ENCODE data around the gene HNRNPM. TPM values are rescaled to one million over a fixed set of nuclear protein-coding genes. Genes with fewer than 3 reads are reported as not detected.
"Not testable (repeated sequence)": the region's sequence is repeated elsewhere in the genome, so short reads cannot be mapped to it uniquely, and the experiment has no call there.

HNRNPM gene
- polyA plus RNA-seq, 3 donors: 352 to 459 (median 415) TPM

DNA sequence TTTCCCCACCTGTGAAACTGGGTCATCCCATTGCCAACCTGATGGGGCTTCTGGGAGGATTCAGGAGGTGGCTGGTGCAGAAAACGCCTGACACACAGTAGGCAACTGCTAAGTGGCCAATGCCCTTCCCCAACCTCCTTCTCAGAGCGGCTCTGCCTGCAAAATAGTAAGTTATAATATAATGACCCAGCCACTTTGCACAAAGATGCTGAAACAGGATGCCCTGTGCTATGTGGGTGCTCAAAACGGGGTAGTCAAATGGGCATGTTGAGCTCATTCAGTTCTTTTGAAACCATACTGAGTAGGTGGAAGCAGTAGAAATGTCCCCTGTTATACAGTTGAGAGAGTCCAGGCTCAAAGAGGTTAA is 31.2 kb upstream of the HNRNPM start:
- DNase-seq (ENCODE audit: extremely low read depth in 1 of 11, low read depth in 9 of 11, low spot score in 4 of 11): no peak

DNA sequence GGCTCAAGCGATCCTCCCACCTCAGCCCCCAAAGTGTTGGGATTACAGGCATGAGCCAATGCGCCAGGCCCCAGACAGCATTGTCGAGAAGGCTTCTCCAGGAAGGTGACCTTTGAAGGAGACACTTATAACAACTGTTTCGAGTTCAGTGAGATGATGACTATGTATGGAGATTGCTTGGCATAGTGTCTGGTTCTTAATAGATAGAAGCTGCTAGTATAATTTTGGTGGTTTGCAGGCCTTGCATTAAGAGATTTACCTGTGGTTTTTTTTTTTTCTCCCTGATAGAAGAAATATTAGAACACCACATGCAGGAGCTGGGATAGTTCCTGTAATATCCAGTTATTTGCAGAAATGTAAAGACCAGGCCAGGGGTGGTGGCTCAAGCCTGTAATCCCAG is 28.0 kb upstream of the HNRNPM start:
- no peak for DNase-seq (ENCODE audit: extremely low read depth in 1 of 11, low read depth in 9 of 11, low spot score in 4 of 11)

DNA sequence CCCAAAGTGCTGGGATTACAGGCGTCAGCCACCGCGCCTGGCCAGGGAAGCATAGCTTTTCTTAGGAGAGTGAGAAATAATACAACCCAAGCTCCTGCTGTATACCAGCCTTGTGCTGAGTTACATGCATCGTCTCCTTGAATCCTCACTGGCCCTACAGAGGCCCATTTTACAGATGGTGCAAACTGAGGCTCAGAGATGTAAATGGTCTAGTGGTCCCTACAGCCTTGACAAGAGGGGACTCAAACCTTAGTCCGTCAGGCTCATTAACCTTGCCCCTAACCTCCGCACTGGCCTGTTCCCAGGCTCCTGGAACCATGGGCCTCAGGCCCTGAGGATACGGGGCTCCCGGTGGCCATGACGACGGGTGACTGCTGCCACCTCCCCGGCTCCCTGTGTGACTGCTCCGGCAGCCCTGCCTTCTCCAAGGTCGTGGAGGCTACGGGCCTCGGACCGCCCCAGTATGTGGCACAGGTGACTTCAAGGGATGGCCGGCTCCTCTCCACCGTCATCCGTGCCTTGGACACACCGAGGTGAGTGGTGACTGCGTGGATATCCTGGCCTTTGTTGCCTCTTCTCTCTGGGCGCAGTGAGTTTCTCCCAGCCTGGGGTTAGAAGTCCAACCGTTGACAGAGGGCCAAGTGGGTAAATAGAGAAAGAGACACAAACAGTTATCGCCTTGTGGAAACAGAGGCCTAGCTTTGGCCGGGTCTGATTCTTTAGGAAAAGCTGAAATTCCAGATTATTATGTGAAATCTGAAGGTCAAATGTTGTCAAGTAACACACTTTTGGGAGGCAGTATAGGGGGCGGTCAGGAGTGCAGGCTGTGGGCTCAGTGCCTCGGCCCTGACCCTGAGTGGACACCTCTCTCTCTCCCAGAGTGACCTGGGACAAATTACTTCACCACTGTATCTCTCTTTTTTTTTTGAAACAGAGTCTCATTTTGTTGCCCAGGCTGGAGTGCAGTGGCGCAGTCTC is 23.0 kb upstream of the HNRNPM start:
- no peak for DNase-seq (ENCODE audit: extremely low read depth in 1 of 11, low read depth in 9 of 11, low spot score in 4 of 11)

DNA sequence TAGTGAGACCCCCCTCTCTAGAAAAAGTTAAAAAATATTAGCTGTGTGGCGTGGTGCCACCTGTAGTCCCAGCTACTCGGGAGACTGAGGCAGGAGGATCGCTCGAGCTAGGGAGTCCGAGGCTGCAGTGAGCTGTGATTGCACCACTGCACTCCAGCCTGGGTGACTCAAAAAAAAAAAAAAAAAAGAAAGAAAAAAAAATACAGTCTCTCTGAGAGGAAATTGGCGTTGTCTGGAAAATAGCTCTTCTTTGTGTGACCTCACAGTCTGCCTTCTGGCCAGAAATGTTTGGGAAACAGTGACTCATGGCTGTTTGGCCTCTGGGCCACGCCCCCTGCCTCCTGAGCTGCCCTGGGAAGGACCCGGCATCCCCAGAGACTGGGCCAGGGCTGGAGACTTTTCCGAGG is 21.0 kb upstream of the HNRNPM start:
- DNase-seq (ENCODE audit: extremely low read depth in 1 of 11, low read depth in 9 of 11, low spot score in 4 of 11): peak in 3 of 11 donors; percentile 35 to 41 (median 37)

DNA sequence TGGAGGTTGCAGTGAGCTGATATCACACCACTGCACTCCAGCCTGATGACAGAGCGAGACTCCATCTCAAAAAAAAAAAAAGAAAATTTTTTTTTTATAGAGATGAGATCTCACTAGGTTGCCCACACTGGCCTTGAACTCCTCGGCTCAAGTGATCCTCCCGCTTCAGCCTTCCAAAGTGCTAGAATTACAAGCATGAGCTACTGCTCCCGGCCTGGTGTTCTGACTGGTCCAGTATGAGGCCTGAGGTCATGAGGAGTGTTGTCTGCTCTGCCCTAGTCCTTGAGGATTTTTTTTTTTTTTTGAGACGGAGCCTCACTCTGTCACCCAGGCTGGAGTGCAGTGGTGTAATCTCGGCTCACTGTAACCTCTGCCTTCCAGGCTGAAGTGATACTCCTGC is 19.4 kb upstream of the HNRNPM start:
- DNase-seq (ENCODE audit: extremely low read depth in 1 of 11, low read depth in 9 of 11, low spot score in 4 of 11): not testable (repeated sequence)

DNA sequence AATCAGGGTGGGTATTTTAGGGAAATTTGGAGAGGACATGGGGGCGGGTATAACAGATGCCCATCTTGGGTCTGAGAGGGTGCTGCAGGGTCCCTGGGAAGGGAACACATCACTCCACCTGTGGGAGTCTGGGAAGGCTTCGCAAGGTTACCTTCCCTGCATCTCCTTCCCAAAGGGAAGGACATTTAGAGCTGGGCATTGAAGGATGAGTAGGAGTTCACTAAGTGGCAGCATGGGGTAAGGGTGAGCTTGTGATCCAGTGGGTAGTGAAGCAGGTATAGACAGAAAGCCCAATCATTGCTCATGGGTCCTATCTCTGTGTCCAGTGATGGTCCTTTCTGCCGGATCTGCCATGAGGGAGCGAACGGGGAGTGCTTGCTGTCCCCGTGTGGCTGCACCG is 18.5 kb upstream of the HNRNPM start:
- DNase-seq (ENCODE audit: extremely low read depth in 1 of 11, low read depth in 9 of 11, low spot score in 4 of 11): no peak

DNA sequence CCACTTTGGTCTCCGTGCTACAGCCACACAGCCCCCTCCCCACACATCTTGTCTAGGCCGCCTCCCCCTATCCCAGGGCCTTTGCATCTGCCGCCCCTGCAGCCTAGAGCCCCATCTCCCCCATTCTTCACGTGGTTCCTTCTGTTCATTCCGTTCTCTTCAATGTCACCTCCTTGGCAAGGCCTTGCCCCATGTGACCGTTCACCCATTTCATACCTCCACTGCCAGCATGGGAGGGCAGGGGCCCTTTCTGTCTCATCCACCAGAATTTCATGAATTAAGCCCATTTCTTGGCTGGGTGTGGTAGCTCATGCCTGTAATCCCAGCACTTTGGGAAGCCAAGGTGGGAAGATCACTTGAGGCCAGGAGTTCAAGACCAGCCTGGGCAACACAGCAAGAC is 15.7 kb upstream of the HNRNPM start:
- DNase-seq (ENCODE audit: extremely low read depth in 1 of 11, low read depth in 9 of 11, low spot score in 4 of 11): no peak

DNA sequence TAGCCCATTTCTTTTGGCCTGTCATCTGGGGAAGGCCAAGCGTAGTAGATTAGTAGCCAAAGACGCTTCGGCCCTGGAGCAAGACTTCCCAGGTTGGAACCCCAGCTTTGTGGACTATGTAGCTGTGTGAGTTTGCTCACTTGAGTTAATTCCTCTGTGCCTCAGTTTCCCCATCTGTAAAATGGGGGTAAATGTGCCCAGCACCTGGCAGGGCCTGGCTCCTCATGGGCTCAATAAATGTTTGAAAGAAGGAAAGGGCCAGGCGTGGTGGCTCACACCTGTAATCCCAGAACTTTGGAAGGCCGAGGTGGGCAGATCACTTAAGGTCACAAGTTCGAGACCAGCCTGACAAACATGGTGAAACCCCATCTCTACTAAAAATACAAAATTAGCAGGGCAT is 14.9 kb upstream of the HNRNPM start:
- DNase-seq (ENCODE audit: extremely low read depth in 1 of 11, low read depth in 9 of 11, low spot score in 4 of 11): no peak

DNA sequence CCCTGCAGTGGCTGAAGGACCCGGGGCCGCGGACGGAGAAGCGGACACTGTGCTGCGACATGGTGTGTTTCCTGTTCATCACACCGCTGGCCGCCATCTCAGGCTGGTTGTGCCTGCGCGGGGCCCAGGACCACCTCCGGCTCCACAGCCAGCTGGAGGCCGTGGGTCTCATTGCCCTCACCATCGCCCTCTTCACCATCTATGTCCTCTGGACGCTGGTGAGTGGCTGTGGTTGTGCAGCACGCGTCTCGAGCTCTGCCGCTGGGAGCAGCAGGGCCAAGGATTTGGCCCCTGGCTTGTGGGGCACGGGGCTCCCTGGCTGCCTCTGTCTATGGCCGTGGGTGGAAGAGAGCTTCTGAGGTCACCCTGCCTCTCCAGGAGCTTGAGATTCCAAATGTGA is 14.1 kb upstream of the HNRNPM start:
- no peak for DNase-seq (ENCODE audit: extremely low read depth in 1 of 11, low read depth in 9 of 11, low spot score in 4 of 11)

DNA sequence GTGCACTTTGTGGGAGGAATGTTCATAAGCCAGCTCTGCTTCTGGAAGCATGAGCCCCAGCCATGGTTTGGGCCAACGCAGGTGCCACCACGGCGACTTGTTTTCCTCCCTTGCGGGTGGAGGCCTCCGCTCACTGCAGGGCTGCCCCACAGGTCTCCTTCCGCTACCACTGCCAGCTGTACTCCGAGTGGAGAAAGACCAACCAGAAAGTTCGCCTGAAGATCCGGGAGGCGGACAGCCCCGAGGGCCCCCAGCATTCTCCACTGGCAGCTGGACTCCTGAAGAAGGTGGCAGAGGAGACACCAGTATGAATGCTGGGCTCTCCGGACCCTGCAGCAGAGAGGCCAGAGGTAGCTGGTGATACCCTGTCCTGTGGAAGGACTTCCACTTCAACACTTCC is 6.5 kb upstream of the HNRNPM start:
- no peak for DNase-seq (ENCODE audit: extremely low read depth in 1 of 11, low read depth in 9 of 11, low spot score in 4 of 11)

DNA sequence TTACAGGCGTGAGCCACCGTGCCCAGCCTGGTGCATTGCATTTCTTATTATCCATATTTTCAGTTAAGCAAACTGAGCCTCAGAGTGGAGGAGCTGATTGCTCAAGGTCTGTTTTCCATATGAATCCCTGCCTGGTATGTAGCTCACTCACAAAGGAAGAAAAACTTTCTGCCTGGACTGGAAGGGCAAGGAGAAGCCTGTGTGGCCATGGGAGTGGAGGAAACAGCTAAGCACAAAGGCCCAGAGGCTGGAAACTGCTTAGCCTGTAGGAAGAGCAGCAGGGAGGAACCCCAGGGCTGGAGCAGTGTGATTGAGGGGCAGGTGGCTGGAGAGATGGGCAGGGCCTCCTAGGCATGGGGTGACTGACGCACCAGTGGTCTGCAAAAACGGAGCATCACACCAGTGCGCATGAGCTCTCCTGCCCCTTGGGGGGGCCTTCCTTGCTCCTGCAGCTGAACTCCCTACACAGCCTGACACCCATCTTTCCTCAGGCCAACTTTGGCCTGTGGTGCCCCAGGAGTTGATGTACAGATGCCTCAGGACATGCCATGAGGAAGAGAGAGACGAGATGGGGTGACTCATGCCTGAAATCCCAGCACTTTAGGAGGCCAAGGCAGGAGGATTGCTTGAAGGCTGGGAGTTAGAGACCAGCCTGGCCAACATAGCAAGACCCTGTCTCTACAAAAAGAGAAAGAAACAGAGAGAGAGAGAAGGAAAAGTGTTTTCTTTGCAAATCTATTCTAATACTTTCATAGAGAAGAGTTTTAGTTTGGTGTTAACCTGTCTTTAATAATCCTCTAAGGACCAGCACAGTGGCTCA is 2.8 kb upstream of the HNRNPM start:
- no peak for DNase-seq (ENCODE audit: extremely low read depth in 1 of 11, low read depth in 9 of 11, low spot score in 4 of 11)

DNA sequence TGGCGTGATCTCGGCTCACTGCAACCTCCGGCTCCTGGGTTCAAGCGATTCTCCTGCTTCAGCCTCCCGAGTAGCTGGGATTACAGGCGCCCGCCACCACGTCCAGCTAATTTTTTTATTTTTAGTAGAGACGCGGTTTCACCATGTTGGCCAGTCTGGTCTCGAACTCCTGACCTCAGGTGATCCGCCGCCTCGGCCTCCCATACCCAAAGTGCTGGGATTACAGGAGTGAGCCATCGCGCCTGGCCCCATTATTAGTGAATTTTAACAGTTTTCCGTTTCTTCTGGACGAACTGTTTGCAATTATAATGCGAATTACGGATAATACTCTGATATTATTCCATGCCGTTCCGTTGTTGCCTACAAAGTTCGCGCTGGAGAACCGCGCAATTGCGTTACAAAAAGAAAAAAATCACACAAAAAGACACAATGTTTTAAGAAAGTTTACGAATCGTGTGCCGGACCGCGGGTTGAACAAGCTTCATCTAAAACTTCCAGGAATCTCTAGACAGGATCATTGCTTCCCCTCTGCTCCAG is 567 bp upstream of the HNRNPM start:
- not testable (repeated sequence) for DNase-seq (ENCODE audit: extremely low read depth in 1 of 11, low read depth in 9 of 11, low spot score in 4 of 11)

DNA sequence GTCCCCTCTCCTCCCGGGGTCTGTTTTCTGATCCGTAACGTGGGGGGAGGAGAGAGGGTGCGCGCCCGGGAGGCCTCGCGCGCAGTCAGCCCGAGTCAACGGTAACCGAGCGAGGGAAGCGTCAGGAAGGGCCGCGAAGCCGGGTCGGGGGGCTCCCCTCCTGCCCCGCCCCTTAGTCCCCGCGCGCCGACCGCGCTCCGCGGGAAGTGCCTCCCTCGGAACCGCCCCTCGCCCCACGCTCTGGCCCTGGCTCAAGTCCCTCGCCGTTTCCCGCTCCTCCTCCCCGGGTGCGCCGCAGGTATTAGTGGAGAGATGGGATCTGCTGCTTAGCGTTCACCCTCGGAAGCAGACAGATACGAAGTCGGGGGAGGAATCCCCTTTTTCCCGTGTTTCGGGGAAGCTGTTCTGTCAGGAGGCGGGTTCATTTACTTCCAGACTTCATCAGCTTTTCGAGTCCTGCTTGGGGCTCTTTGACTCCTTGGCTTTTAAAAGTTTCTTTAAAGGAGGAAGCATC is 770 bp downstream of the HNRNPM start:
- peak in 2 of 11 donors; percentile 33 to 54 for DNase-seq (ENCODE audit: extremely low read depth in 1 of 11, low read depth in 9 of 11, low spot score in 4 of 11)

DNA sequence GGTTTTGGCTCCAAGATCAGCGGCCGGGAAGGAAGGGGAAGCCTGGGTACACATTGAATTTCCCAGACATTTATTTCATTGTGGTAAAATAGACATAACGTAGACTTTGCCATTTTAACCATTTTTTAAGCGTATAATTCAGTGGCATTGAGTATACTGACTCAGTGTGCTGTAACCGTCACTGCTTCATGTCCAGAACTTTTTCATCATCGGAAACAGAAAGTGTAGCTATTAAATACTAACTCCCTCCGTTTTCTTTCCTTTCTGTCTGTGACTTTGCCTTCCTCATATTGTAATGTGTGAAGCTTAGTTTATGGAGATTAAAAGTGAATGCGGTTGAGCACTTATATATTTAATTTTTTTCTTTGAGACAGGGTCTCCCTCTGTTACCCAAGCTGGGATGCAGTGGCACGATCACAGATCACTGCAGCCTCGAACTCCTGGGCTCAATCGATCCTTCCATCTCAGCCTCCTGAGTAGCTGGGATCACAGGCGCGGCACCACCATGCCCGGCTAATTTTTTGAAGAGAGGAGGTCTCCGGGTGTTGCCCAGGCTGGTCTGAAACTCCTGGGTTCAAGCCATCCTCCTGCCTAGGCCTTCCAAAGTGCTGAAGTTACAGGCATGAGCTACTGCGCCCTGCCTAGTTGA is 1.4 kb downstream of the HNRNPM start:
- no peak for DNase-seq (ENCODE audit: extremely low read depth in 1 of 11, low read depth in 9 of 11, low spot score in 4 of 11)

DNA sequence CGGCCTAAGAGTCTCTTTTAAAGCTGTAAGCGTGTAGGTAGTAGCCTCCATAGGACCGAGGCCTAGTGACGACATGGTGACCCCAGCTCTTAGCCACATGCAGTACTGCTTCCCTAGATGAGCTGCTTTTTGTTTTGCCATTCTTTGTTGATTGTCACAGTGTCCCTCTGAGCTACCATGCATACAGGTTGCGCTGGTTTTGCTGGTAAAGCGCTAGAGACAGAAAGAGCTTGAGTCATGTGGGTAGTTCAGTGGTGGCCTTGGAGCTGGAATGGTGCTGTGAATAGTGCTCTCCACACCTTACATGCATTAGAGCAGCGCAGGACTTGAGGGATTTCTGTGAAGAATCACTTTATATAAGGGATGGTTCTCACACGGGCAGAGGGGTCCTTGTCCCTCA is 5.1 kb downstream of the HNRNPM start:
- no peak for DNase-seq (ENCODE audit: extremely low read depth in 1 of 11, low read depth in 9 of 11, low spot score in 4 of 11)

DNA sequence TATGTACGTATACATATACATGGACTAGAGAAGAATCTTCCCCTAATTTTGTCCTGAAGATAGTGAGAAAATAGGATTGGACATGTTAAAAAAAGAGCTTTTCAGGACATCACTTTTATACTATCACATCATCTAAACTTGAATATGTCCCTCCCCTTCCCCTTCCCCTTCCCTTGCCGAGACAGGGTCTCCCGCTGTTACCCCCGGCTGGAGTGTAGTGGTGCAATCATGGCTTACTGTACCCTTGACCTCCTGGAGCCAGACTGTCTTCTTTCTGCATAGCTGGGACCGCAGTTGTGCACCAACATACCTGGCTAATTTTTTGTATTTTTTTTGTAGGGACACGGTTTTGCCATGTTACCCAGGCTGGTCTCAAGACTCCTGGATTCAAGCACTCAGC is 6.6 kb downstream of the HNRNPM start:
- DNase-seq (ENCODE audit: extremely low read depth in 1 of 11, low read depth in 9 of 11, low spot score in 4 of 11): no peak

DNA sequence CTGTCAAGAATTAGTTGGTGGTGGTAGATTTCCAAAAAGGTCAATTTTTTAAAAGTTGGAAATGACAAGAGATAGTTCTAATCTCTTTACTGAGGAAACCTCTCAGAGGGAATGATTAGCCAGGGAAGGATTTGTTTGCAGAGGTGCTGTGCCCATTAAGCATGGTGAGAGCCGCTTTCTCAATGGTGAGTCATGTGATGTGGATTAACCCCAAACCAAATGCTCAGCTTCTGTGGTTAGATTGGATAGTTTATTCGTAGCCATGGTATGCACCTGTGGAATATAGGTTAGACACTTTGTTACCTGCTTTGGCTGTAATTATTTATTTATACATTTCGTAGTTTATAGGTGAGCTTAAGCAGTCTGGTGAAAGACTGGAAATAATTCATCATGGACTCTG is 7.1 kb downstream of the HNRNPM start:
- no peak for DNase-seq (ENCODE audit: extremely low read depth in 1 of 11, low read depth in 9 of 11, low spot score in 4 of 11)

DNA sequence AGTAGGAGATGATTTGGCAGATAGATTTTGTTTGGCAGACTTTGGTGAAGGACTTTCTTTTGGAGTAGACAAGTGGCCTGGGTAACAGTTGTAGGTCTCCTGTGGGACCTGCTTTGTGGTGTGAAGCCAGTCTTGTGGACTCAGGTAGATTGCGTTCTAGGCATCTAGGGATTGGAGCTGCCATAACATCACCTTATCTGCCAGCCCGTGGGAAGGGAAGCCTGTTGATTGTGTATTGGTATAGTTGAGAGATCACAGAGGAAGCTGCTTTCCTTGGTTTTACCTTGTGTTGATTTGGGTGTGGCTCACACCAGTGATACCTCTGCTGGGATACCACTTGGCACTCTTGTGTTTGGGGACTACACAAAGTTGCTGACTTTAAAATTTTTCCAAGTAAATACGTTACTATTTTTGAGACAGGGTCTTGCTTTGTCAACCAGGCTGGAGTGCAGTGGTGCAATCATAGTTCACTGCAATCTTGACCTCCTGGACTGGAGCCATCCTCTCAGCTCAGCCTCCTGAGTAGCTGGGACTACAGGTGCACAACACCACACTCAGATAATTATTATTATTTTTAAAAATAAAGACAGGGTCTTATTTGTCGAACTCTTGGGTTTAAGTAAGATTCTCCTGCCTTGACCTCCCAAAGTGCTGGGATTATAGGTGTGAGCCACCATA is 7.8 kb downstream of the HNRNPM start:
- DNase-seq (ENCODE audit: extremely low read depth in 1 of 11, low read depth in 9 of 11, low spot score in 4 of 11): no peak

DNA sequence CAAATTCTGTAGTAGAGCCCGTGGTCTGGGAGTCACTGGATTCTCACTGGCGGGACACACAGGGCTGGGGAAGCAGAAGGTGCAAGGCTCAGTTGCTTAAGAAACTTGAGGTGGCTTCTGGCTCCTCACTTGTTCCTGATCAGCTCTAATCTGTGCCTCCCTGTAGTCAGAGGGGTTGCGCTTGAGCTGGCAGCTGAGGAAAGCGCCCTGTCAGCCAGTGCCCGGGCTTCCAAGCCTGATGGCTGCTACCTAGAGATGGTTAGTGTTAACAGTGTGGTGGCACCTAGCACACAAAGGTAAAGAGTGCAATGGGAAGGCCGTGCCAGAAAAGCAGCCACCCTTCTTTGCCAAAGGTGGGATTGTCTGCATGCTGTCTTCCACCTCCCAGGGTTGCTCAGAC is 8.8 kb downstream of the HNRNPM start:
- DNase-seq (ENCODE audit: extremely low read depth in 1 of 11, low read depth in 9 of 11, low spot score in 4 of 11): no peak

Measured in renal cortex interstitium (tissue), 11 donors.